HepG2 (cell line): ENCODE results near the gene NUP153.

Experiments
- RBFOX2 ChIP-seq: fragments of 200-400 bp; formaldehyde crosslinking; IDR thresholded peaks from 2 replicates; pipeline ENCODE4 v1.6.1; 2017; ENCODE audit warnings: low read depth, mild to moderate bottlenecking, low read length
- TAF15 ChIP-seq: fragments of 200-400 bp; formaldehyde crosslinking; IDR thresholded peaks from one replicate; pipeline ENCODE4 v1.6.1; 2018; ENCODE audit warnings: mild to moderate bottlenecking, low read depth, low read length; ENCODE audit not compliant: poor library complexity, severe bottlenecking
- TF ChIP-seq, protein P1 (sequence below): IDR thresholded peaks from 2 replicates; pipeline ENCODE4 v1.6.1; 2016; ENCODE audit warnings: missing compliant biosample characterization, missing genetic modification reagents, borderline replicate concordance

DNA sequence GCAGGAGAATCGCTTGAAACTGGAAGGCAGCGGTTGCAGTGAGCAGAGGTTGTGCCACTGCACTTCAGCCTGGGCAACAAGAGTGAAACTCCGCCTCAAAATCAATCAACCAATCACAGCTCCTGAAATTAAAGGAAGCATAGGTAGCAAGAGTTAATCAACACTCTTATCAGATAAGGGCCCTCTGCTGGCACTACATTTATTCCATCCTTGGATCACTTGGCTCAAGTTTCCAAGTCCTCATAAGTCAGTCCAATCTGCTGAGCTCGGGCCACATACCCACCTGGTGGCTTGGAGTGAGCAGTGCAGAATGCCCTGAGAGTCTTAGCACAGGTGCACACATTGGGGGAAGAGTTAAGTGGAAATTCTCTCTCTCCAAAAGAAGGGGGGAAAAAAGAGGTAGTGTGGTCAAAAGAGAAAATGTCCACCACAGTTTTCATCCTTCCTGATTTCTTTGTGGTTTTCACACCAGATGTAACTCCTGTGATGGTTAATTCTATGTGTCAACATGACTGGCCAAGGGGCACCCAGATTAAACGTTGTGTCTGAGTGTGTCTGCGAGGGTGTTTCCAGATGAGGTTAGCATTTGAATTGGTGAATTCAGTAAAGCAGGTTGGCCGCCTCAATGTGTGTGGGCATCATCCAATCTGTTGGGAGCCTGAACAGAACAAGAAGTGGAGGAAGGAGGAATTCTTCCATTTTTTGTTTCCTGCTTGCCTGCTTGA lies 120.8 kb downstream of the NUP153 start:
- TF ChIP-seq, protein P1, sequence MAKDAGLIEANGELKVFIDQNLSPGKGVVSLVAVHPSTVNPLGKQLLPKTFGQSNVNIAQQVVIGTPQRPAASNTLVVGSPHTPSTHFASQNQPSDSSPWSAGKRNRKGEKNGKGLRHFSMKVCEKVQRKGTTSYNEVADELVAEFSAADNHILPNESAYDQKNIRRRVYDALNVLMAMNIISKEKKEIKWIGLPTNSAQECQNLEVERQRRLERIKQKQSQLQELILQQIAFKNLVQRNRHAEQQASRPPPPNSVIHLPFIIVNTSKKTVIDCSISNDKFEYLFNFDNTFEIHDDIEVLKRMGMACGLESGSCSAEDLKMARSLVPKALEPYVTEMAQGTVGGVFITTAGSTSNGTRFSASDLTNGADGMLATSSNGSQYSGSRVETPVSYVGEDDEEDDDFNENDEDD (CRISPR knock-in tag) = no peak
- TF ChIP-seq TAF15 = no peak
- TF ChIP-seq RBFOX2 = no peak
